ENCODE data around the gene GALK1.
"Not testable (repeated sequence)": the region's sequence is repeated elsewhere in the genome, so short reads cannot be mapped to it uniquely, and the experiment has no call there.

Gene GALK1

DNA sequence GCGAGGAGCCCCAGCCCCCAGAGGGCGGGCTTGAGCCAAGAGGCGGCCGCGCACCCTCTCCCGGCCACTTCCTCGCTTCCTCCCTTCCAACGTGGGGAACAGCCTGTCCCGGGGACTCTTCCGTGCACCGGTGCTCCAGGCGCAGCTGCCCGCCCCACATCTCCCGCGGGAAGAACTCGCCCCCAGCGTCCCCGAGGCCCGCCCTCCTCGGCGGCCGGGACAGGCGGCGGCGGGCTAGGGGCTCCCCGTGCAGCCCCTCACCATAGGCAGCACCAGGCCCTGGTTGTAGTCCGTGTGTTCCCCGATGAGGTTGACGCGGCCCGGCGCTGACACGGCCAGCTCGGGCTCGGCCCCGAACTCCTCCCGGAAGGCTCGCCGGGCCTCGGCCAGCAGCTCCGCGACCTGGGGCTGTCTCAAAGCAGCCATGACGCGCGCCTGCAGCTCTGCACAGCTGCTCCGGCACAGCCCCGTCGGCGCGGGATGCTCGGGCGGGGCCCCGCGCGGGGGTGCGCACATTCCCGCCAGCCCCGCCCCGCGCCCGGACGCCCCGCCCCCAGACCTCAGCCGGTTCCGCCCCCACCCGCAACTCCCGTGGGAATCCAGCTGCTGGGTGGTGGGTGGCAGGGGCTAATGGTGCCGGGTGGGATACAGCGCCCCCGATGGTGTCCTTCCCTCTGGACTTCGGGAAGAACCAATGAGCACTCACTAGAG, at the start of gene GALK1:
Gene GALK1, minus strand, starts transcription at position 482 of the 711 bp plus-strand sequence. Its CDS starts 56 bp downstream, at position 426.
- DNase-seq: no peak

DNA sequence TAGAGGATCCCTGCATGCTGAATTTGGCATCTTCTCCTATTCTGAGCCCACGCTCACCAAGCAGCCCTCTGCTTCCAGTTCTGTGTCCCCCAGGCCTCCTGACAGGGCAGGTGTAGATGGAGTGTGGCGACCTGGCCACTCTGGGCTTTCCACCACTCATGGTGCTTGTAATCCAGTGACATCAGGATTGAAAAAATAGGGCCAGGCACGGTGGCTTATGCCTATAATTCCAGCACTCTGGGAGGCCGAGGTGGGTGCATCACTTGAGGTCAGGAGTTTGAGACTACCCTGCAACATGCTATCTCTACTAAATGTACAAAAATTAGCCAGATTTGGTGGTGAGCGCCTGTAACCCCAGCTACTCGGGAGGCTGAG, 49.0 kb upstream of the GALK1 start:
- DNase-seq: no peak

- DNase-seq: no peak
These were observed 48.4 kb upstream of the GALK1 start for GRCh38 chr17:75813081-75814020.

DNA sequence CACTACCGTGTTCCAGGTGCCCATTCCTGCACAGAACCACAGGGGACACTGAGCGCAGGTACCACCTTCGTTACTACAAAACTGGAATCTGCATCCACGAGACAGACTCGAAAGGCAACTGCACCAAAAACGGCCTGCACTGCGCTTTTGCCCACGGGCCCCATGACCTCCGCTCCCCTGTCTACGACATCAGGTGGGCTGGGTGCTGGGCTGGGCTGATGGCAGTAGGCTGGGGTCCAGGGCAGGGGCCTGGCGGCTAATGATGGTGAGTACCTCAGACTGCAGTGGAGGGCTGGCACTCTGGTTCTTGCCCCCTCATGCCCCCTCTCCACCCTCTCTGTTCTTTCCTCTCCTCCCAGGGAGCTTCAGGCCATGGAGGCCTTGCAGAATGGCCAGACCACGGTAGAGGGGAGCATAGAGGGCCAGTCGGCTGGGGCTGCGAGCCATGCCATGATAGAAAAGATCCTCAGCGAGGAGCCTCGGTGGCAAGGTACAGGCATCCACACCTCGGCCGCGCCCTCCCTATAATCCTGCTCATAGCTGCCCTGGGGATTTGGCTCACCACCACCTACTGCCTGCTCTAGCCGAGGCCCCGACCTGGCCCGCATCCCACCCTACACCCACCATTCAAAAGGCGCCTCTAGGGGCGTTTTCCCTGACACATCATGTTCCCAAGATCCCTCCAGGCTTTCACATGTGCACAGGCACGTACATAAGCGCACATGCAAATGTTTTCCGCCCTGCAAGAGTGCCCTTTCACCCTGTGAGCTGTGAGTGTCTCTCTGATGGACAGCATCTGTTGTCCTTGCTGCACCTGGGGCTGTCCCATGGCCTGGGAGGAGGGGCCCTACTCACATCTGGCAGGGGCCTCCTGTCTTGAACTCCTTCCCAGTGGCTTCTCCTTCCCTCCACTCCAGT, 47.4 kb upstream of the GALK1 start:
- DNase-seq: no peak

DNA sequence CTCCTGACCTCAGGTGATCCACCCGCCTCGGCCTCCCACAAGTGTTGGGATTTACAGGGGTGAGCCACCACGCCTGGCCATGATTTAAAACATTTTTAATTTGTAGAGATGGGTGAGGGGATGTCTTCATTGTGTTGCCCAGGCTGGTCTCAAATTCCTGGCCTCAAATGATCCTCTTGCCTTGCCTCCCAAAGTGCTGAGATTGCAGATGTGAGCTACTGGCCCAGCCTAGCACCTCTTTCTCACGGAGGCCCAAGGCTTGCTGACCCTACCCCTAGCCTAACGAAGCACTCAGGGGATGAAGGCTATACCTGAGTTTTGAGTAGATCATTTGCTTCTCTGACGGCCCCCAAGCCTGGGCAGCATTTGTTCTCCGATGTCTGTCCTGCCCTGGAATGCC, 46.2 kb upstream of the GALK1 start:
- DNase-seq: no peak

GRCh38 chr17:75810756-75811155, 45.8 kb upstream of the GALK1 start:
- not testable (repeated sequence) for DNase-seq

DNA sequence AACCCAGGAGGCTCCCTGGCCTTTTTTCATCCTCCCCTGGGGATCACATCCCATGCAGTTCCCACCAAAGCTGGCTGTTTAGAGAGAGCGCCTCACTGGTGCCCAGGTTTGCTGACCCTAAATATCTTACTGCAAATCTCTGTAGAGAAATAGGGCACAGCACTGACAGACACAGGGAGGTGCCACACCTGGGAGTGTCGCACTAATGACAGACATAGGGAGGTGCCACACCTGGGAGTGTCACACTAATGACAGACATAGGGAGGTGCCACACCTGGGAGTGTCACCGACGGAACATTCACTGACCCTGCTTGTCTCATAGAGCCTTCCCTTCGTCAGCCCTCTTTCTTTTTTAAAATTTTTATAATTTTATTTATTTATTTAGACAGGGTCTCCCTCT, 45.2 kb upstream of the GALK1 start:
- DNase-seq: no peak

- no peak for DNase-seq
These were observed 44.7 kb upstream of the GALK1 start for GRCh38 chr17:75809631-75810111.

- no peak for DNase-seq
These were observed 44.1 kb upstream of the GALK1 start for GRCh38 chr17:75808905-75809621.

- no peak for DNase-seq
These were observed 43.5 kb upstream of the GALK1 start for GRCh38 chr17:75808549-75808904.

DNA sequence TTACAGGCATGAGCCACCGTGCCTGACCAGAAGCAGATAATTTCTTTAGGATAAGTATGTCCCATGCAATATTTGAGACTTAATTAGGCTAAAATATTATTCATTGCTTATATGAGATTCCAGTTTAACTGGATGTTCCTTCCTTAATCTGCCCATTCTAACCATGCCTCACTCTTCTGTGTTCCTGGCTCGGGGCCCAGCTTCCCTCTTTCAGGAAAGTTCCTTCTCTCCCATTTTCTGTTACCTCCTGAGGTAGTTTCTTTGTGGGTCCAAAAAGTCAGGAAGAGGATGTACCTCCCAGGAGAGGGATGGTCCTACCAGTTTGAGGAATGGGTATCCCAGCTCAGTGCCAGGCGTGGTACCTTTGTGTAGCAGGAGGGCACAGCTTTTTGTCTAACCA, 42.9 kb upstream of the GALK1 start:
- no peak for DNase-seq

DNA sequence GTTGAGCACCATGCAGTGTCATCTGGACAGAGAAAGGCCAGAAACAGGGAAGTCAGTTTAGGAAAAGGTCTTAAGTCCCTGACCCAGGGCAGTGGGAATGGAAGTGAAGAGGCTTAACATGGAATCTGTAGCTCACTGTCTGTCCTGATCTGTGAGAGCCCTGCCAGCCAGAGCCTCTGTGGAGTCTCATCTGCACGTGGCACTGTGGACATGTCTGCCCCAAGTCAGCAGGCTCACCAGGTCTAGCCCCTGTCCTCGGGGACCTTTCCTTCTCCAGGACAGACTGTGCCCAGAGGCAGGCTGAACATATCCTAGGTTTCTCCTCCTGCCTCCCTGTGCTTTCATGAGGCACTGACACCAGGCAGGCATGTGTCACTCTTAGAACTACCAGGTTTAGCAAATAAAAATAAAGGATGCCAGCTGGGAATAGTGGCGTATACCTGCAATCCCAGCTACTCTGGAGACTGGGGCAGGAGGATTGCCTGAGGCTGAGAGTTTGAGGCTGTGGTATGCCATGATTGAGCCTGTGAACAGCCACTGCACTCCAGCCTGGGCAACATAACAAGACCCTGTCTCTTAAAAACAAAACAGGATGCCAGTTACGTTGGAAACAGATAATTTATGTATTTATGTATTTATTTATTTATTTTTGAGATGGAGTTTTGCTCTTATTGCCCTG, 42.0 kb upstream of the GALK1 start:
- DNase-seq: no peak

GRCh38 chr17:75803883-75804282, 38.9 kb upstream of the GALK1 start:
- DNase-seq: no peak

- no peak for DNase-seq
These were observed 34.4 kb upstream of the GALK1 start for GRCh38 chr17:75799402-75799801.

- no peak for DNase-seq
These were observed 31.0 kb upstream of the GALK1 start for GRCh38 chr17:75795820-75796607.

DNA sequence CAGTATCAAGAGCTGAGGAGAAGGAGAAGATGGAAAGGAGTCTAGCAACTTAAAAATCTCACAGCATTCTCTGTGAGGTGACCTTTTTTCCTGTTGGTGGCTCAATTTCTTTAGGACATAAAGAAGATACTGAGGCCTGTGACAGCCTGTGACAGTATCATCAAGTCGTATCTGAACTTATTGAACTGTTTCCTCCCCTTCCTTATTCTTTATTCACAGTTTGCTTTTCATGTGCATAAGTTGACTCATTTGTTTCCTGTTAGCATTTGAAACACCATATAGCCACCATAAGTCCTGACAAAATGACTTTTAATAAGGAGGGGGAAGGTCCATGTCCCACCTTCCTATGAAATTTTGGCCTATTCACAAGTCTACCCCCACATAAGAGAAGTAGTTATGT, 28.5 kb upstream of the GALK1 start:
- DNase-seq: no peak

DNA sequence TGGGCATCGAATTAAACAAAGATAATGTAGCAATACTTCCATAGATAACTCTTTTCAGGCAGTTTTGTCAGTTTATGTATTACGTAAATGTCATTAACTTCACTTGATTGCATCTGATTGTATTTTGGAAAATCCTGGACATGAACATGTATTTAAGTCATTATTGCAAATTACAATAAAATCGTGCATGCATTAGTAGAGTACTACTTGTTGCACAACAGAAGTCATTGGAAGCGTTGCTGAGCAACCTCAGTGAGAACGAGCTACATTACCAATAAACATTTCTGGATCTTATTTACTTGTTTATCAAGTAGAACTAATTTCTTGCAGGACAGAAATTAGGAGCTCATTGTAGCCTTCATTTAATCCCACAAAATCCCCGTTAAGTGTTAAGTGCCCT, 26.3 kb upstream of the GALK1 start:
- no peak for DNase-seq

DNA sequence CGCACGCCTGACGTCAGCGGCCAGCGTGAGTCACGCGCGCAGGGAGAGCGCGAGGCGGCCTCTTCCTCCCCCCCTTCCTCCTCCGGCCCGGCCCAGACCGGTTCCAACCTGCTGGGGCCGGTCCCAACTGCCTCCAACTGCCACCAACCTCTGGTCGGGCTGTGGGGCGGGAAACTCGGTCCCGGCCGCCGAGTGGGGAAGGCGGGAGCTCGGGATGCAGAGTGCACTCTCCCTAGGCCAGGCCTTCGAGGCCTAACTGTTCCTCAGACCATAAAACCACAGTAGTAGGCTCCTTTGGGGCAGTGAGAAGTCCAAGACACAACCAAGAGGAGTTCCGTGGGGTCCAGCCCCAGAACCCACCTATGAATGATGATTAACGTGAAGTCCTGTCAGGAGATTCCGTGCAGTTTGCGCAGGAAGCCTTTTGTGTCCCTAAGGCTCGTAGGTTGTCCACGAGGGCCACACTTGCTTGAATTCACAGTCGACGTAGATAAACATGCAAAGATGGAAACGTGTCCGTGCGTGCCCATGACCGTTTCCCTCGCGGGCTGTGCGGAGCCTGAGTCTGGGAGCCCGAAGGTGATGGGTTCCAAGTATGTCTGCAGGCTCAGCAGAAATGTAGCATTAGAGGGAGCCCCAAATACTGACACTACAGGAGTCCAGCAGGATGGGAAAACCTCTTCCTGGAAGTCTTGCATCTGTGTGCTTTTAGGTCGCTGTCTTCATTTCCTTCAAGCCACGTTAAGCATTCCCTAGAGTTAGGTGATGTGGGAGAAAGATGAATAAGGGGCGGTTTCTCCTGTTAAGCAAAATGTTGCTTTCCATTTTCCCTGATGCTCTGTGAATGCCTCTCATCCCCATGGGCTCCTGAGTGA, 20.3 kb upstream of the GALK1 start:
- peak; percentile 72 for DNase-seq

- DNase-seq: peak; percentile 93
These were observed 19.6 kb upstream of the GALK1 start, which contains the start of gene UNK for GRCh38 chr17:75784473-75785015. Gene UNK (plus strand): TSS chr17:75784806. CDS start chr17:75784881, 75 bp downstream.
